ENCODE measurements around the gene RAPGEF5.

The RAPGEF5 gene

DNA sequence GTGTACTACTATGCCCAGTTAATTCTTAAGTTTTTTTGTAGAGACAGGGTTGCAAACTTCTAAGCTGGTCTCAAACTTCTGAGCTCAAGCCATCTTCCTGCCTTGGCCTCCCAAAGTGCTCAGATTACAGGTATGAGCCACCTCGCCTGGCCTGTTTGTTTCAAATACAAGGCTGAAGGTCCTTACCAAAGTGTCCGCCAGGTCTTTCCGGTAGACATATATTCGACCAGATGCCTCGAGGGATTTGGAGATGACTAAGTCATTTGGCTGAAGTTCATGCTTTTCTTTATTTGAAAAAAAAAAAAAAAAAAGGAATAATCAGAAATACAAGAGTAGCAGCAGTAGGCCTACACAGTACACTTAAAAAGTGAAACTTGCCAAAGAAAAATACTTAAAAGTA lies 206.7 kb downstream of the RAPGEF5 start:
- DNase-seq (ENCODE audit: low spot score), result no peak

DNA sequence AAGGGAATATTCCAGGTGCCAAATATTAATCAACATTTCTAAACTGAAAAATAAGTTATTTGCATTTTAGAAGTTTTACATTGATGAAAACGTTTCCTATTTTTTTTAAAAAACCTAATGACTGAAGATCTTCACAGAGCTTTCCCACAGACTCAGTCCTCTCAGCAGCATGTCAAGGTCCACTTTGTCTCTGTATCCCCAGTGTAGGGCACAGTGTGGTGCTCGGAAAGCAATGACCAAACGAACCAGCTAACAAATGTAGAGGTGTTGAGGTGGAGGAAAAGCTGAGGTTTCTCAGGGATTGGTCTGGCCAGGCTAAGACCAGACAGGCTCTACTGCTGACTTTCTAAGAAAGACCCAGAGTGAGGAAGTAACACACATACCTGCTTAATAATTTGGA lies 209.1 kb downstream of the RAPGEF5 start:
- no peak for DNase-seq (ENCODE audit: low spot score)

DNA sequence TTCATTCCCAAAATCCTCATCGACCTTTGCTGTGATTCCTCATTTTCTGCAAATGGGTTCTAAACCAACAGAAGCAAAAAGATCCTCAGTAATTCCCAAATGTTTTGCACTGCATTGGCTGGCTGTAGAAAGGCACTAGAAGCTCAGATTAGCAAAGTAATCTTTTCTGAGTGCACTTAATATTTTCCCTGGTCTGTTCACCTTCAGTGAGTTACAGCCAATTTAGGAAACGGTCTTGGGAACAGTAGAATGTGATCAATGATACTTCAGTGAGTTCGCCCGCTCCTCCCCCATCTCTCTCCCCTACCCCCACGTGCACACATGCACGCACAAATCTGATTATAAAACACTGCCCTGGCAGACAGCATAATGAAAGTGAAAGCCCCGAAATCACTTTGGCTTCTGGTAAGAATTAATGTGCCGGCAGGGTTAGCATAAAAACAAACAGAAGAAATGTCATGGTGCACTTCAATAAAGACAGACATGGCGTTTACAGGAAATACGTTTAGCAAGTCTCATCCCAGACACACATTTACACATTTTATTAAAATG lies 209.9 kb downstream of the RAPGEF5 start:
- no peak for DNase-seq (ENCODE audit: low spot score)

DNA sequence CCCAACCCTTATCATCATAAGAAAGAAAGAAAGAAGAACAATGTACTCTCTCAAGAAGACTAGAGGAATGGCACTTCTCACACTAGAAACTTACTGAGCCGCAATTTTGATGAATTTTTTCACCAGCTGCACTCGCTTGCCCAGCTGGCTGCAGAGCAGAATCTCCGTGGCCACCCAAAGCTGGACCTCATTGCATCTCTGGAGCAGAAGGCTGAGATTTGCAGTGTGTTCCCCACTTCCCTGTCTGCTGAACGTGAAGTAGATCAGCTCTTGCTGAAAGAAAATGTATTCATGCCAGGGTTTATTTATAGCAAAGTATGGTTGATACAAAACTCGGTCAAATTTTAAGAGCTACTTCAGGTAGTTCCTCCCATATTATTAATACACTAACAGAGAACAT lies 212.0 kb downstream of the RAPGEF5 start:
- no peak for DNase-seq (ENCODE audit: low spot score)

DNA sequence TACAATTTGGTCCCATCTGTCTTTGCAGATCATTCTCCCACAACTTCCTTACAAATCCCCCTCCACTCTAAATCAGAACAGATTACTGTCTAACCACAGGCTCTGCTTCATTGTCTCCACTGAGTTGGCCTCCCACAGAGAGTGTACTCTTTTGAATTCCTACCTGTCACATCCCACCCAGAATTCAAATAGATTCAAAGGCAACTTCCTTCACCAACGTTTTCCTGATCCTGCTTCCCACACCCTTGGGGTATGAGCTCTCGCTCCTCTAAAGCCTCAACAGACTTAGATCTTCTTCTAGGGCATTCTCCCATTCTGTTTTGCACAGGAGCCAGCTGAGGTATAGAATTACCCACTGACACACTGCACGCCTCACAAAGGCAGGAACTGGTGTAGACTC lies 213.5 kb downstream of the RAPGEF5 start:
- no peak for DNase-seq (ENCODE audit: low spot score)

DNA sequence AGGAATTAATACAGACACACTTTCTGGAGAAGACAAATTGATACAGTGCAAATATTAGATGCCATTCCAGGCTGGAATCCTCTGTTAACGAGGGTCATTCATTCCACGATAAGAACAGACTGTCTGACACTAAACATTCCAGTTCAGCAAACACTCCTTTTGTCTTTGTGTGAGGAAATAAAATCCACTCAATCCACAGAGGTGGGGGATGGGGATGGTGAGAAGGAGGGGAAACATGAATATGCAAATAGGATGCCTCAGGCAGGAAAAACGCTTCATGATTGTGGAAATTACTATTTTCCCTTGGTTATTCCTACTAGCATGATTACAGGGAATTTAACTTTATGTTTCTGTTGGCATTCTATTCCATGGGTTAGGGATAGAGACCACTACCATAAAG lies 214.4 kb downstream of the RAPGEF5 start:
- DNase-seq (ENCODE audit: low spot score), result no peak

DNA sequence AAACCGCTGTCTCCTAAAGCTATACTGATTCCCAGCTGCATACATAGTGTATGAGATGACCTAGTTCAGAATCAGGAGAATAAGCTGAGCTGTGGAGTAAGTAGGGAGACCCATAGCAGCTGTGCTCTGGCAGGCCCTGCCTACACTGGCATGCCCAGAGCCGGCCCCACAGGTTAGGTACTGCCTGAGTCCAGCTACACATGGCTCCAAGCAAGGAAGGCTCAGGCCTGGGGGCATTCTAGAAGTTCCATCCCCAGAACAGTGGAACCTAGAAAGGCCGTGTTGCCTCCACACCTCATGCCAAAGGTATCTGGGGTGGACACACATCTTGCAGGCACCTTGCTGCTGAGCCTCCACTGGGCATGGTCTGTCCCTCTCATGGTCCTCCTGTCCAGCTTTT lies 215.6 kb downstream of the RAPGEF5 start:
- DNase-seq (ENCODE audit: low spot score), result no peak

DNA sequence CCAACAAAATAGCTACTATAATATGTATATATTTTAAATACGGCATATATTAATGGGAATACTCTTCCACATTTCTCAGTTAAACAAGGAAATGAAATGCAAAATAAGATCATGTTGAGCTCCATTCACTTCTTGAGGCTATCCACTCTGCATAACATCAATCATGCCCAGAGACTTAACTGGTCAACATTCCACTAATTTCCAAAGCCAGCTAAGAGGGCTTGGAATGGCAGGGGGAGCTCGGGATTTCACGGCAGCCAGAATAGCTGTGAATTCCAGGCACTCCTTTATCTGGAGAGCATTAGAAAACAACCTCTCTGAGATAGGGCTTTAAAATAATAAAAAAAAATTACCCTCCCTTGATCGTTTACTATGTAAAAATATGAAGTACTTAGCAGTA lies 216.4 kb downstream of the RAPGEF5 start:
- peak; percentile 8 for DNase-seq (ENCODE audit: low spot score)

DNA sequence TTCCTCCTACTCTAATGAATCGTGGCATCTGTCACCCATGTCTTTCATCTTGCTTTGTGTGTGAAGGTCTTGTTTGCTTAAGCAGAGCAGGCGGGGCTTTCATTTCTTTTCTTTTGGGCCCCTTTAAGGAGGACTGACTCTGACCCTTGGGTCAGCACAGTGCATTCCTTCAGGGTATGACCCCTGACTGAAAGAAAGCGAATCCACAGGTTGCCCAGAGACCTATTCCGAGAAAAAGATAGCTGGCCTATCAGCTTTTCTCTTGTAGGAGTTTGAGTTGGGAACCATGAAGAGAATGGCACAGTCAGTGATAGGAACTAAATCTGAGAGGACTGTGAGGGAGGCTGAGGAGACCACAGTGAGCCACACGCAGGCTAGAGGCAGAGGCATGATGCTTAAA lies 218.1 kb downstream of the RAPGEF5 start:
- no peak for DNase-seq (ENCODE audit: low spot score)

DNA sequence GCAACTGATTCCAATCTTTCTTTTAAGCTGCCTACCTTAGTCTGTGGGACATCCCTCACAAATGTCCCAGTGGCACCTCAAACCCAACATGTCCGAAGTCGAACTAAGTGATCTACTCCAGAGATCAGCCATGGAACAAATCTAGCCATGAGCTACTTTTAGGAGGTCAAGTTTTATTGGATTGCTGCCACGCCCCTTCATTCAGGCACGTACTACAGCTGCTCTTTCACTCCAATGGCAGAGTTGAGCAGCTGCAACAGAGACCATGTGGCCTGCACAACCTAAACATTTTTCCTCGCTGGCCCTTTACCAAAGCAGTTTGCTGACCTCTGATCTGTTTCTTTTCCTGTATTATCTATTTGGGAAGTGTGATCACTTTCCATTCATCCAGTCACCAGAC lies 218.8 kb downstream of the RAPGEF5 start:
- no peak for DNase-seq (ENCODE audit: low spot score)

DNA sequence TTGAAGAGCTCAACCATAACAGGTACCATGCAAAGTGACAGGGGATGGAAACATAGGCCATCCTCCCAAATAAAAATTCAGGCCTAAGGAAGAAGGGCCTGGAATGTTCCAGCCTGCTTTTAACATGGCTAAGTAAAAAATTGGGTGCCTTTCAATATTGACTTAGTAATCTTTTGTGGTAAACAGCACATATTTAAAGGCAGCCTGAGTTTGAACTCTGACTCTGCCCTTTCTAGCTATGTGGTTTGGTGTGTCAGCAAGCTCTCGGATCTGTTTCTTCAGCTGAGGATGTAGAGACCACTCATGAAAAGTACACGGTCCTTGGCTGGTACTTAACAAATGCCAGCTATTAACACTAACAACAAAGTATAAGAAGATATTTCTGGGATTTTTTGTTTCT lies 219.5 kb downstream of the RAPGEF5 start:
- peak; percentile 19 for DNase-seq (ENCODE audit: low spot score)

DNA sequence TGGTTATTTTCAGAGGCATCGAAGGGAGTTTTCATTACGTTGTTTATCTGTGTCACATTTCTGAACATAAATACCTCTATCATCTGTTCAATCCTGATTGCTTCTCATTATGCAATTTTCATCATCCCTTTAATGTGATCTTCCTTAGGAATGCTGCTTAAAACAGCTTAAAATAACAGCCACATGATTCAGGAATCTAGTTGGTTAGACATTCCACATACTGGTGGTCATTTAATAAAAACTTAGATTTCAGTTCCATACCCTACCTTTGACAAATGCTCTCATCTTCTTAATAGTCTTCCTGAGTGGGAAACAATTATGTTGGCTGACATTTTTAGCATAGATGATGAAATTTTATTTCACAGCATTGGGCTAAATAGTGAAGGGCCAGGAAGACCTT lies 219.9 kb downstream of the RAPGEF5 start:
- DNase-seq (ENCODE audit: low spot score), result peak; percentile 8

DNA sequence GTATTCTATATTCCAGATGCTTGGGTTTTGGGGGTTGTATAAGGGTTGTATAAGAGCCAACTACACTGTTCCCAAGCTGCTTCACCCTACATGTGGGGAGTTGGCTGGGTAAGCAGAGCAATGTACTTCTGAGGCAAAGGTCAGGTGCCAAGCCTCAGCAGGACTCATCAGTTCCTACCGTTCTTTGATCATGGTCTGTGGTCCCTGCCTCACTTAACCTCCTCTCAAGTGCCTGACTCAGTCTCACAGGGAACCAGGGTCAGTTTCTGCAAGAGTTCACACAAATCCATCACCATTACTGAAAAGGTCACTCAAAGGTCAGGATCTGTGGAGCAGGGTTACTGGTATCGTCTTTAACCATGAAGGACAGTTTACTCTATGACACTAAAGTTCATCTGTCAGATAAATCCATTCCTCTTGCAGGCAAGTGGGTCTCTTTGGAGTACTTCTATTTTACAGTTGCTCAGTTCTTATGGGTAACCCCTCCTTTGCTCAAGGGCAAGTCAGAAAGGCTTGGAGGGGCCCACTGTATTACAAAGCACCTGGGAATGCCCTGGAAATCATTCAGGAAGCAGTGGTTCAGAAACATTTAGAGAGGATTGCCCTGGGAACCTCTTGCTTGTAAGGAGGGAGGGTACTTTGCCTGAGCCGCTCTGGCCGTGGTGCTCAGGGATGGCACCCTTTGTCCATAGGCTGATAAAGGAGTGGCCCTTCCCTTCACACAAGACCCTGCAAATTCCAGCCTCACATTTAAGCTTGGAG lies 227.0 kb downstream of the RAPGEF5 start:
- no peak for DNase-seq (ENCODE audit: low spot score)

DNA sequence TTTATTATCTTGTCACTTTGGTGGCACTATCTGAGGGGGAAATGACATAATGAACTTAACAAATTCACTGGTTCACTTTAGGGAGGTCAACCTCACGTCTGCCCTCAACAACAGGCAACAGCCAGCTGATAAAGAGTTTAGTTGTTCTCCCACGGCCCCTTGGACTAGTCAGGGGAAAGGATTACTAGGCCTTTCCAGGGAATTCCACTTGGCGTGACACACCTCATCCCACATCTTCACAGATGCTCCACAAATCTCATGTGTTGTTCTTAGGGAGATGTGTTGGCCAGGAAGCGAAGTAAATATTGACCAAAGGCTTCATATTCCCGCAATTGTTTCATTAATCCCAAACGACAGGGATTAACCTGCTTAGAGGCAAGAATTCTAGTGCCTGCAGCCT lies 227.8 kb downstream of the RAPGEF5 start:
- DNase-seq (ENCODE audit: low spot score), result no peak

DNA sequence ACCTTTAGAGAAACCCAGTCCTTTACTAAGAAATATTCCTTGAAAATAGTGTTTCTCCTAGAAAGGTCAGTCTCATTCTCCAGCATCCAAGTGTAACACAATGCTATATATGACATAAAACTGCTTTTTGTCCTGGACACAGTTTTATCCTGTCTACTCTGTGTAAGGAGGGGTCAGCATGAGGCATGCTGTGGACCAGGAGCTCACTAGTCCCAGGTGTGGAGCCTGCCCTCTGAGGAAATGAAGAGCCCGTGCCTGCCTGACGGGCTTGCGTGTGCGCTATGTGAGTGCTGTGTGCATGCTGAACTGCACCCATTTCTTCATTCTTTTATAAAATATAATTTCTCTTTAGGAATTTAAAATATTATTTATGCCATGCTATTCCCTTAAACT lies 228.4 kb downstream of the RAPGEF5 start:
- DNase-seq (ENCODE audit: low spot score), result no peak

DNA sequence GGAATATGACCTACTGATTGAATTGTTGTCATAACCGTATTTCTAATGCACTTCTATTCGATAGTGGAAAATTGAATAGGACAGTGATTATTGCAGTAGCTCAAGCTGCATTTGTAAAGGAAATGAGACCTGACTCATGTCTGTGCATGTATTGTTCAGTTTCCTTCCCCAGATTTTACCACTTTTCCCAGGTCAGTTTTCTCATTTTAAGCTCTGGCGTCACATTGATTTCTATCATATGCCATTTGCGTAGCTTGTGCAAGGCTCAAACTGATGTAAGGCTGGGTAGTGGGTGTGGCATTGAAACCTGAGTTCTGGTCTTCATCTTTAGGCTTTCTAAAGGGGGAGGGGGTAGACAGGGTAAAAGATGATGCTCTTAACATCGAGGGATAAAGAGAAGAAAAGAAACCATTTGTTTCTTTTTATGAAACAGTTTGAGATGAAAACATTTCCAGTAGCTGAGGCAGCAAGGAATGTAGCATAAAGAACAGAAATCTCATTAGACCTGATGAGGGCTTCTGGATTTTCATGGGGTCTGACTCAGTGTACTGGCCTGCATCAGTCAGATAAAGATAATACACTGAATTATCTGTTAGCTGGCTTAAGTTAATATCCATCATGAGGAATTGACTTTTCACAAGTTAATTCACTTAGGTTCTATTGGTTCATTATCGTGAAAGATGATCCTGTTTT lies 229.0 kb downstream of the RAPGEF5 start:
- no peak for DNase-seq (ENCODE audit: low spot score)

DNA sequence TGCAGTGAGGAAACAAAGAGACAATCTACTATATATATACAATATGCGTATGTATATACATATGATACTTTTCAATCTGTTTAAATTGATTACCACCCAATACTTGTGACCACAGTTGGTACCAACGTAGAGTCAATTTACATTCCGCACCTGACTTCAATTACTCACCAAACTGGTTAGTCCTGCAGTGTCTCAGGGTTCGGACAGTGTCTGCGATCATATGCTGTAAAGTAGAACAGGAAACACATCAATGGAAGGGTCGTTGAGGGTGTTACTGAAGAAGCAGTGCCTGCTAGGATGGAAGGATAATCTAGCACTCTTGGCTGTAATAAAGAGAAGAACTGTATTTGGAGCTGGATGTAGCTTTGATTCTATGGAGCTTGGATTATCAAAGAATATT lies 231.5 kb downstream of the RAPGEF5 start:
- no peak for DNase-seq (ENCODE audit: low spot score)

DNA sequence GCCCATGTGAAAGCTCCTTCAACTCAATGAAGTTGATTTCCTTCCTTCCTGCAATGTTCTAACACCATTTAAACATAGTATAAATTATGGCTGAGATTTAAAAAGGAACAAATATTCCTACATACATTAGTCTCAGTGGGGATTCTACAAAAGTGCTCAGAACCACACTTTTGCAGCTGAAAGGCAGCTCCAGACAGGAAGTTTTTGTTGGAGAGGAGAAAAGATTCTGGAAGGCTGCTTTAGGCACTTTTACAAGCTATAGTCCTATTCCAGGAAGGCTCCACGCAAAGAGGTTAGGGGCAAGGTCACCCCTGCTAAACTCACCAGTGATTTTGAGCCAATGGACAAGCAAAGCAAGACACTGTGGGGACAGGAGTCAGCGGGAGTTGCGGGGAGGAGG lies 232.0 kb downstream of the RAPGEF5 start:
- DNase-seq (ENCODE audit: low spot score), result no peak

DNA sequence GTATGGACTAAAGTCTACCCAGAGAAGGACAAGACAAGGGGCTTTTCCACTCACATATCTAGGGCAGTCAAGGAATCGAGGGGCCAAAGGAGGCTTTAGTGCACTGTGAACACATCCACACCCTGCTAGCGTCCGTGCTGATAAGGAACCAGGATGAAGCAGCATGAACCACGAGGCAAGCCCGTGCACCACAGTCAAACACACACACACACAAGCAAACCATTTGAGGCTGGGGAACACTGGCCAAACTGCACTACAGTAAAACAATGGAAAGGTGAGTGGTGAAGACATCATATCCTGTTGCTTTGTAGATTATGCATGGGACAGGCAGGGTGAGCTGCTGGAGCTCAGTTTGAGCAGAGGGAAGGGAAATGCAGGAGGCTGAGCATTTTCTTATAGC lies 233.8 kb downstream of the RAPGEF5 start:
- DNase-seq (ENCODE audit: low spot score), result no peak

DNA sequence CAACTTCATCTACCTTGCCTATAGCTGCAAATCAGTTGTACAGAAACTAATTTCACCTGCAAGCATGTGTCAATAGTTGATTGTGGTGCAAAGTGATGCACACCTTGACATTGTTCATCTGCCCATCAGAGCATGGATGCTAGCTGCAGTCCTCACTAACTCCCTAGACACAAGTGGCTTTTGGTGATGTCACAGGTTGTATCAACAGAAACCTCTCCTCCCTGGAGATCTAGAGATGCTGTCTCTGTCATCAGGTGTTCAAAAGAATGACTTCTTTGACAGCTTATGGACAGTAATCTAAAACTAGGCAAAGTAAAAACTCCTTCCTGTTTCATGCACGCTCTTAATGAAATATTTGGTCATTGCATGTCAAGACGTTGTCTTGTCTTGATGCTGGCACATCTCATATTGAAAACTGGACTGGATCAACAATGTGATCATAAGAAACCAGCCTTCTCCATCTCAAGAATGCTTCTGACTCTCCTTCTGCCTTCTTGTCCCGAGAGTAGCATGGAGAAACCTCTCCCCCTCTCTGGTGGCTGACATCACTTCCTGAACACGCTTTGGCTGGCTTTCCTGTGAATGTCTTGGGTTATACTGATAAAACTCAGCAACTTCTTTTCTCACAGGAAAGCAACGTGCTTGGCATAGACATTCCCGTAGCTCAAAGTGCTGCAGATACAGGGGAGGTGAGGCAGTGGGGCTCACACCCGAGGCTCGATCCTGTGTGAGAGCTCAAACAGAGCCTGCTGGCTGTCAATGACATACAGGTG lies 235.1 kb downstream of the RAPGEF5 start:
- DNase-seq (ENCODE audit: low spot score), result no peak

DNA sequence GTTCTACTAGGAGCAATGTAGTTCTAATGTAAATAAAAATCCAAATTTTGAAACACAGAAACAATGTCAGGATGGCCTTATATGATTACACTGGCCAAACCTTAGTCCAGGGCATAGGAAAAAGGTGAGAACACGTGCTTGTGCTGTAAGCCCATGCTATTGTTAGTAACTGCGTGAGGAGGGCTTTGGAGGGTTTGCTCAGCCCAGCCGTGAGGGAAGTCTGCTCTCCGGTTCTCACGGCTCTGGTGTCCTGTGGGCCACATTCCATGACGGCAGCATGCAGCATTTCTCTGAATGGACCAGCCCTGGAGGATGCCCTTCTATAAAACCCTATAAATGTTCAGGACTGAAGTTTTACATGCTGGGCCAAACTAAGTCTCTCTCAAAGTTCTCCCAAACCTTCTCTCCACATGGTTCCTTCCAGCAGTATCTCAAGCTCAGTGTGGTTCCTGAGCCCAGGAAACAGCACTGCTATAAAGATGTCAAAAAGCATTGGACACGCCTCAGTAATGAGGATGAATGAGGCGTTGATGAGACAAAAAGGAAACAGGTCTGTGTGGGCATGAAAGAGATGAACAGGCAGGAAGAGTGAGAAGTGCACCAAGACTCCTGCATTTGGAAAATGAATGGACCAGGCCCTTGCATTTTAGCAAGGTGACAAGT lies 236.4 kb downstream of the RAPGEF5 start:
- DNase-seq (ENCODE audit: low spot score), result no peak

DNA sequence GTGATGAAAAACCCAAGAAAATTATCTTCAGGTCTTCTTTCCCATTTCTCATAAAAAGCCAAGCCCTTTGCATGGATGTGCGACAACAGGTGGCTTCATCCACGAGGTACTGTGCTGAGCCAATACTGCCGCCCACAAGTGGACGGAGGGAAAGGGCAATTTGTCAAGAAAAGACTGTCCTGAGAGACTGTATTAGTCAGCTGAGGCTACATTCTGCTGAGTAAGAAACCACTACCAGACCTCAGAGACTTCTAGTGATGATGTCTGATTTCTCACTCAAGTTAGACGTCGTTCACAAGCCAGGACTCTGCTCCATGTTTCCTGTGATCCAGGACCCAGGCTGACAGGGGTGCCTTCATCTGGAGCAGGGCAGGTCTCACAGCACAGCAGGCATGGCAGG lies 239.7 kb downstream of the RAPGEF5 start:
- DNase-seq (ENCODE audit: low spot score), result no peak
